HepG2 (cell line): ENCODE measurements around the gene ANKS1A.

ENCODE experiments used
- ETV5 ChIP-seq: IDR thresholded peaks from 2 replicates; pipeline ENCODE4 v1.6.1; 2018; ENCODE audit warnings: missing biosample characterization, missing genetic modification reagents, inconsistent platforms, borderline replicate concordance
- TF ChIP-seq, protein P1 (sequence below): sonication (generic); formaldehyde crosslinking; IDR thresholded peaks from 2 replicates; pipeline ENCODE4 v1.4.0; 2020; ENCODE audit warnings: mild to moderate bottlenecking, missing genetic modification reagents

DNA sequence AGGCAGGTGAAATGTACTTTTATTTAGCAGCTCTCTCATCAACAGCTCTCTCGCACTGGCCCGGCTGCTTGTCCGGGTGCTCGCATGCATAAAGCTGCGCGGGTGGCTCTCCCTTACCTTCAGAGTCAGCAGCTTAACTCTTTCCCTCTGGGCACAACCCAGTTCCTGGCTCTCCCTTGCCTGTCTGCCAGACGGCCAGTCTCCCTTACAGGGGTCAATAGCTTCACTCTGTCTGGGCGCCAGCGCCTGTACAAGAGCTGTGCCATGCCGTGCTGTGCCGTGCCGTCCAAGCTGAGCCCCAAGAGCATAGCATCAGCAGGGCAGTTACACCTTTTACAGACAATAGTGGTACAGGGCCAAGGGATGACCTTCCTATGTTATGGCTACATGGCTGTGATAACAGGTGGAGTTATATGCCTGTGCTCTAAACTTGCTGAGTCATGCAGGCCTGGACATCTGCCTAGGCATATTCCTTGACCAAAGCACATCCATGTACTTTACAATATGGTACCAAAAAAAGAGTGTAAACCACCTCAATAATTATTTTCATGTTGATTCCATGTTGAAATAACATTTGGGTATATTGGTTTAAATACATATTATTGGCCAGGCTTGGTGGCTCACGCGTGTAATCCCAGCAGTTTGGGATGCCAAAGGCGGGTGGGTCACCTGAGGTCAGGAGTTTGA is 49.2 kb upstream of the ANKS1A start:
- no peak for TF ChIP-seq ETV5 (CRISPR knock-in tag)
- TF ChIP-seq, protein P1, sequence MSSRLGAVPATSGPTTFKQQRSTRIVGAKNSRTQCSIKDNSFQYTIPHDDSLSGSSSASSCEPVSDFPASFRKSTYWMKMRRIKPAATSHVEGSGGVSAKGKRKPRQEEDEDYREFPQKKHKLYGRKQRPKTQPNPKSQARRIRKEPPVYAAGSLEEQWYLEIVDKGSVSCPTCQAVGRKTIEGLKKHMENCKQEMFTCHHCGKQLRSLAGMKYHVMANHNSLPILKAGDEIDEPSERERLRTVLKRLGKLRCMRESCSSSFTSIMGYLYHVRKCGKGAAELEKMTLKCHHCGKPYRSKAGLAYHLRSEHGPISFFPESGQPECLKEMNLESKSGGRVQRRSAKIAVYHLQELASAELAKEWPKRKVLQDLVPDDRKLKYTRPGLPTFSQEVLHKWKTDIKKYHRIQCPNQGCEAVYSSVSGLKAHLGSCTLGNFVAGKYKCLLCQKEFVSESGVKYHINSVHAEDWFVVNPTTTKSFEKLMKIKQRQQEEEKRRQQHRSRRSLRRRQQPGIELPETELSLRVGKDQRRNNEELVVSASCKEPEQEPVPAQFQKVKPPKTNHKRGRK (CRISPR knock-in tag), result no peak
